A549 (cell line): ENCODE results near the gene TUNAR. TPM values are rescaled to one million over a fixed set of nuclear protein-coding genes. Genes with fewer than 3 reads are reported as not detected.

Experiments
- ATAC-seq, 2 experiments: fragments of 200-7000 bp in 1 of 2; fragments of >200 bp in 1 of 2; cut with Nextera tagmentation in 1 of 2; cut with Tn5 transposase in 1 of 2; 3 replicates each; pipeline versions ENCODE4 v1.8.0 to v1.9.1; 2018 to 2020; ENCODE audit warnings: mild to moderate bottlenecking in 1 of 2, moderate library complexity in 1 of 2
- CTCF ChIA-PET: fragments of 300-600 bp; sonication (Branson Sonifier 250); formaldehyde crosslinking; extraction: SDS; loops from one replicate; lab custom pipeline; 2021; ENCODE audit warnings: antibody characterized with exemption, inconsistent platforms; lab: Yijun Ruan, JAX
- POLR2A ChIA-PET: fragments of 350-600 bp; formaldehyde crosslinking; extraction: SDS; loops from one replicate; lab custom pipeline; 2021; ENCODE audit warnings: antibody characterized with exemption, inconsistent platforms; lab: Yijun Ruan, JAX
- DNase-seq, 2 experiments: peaks; one replicate each; pipeline versions ENCODE4 v3.0.0 to v3.0.0-alpha.2; 2011 to 2016; ENCODE audit warnings: low read depth in 1 of 2, low spot score in 1 of 2
- FAIRE-seq: peaks from 2 replicates; lab custom pipeline; 2011; peaks lifted over from hg19 to GRCh38; lab: Jason Lieb, UNC
- H3K27ac ChIP-seq, 2 experiments: fragments of >200 bp; sonication (Bioruptor Twin); formaldehyde crosslinking; 3 replicates each; pipeline ENCODE4 v1.5.1; 2016 to 2017
- H3K4me1 ChIP-seq: fragments of >200 bp; sonication (Bioruptor Twin); formaldehyde crosslinking; 3 replicates; pipeline ENCODE4 v1.6.1; 2016
- H3K4me2 ChIP-seq: fragments of >200 bp; sonication (Bioruptor Twin); formaldehyde crosslinking; 3 replicates; pipeline ENCODE4 v1.6.1; 2016
- H3K4me3 ChIP-seq: fragments of >200 bp; sonication (Bioruptor Twin); formaldehyde crosslinking; 3 replicates; pipeline ENCODE4 v1.5.1; 2016
- H3K9me3 ChIP-seq: fragments of >200 bp; sonication (Bioruptor Twin); formaldehyde crosslinking; 3 replicates; pipeline ENCODE4 v1.6.1; 2016
- ATOH8 ChIP-seq: fragments of 250-450 bp; sonication (Bioruptor Pico); IDR thresholded peaks from 2 replicates; pipeline ENCODE4 v1.5.0; 2020; ENCODE audit warnings: low read depth, mild to moderate bottlenecking, moderate library complexity
- CBX8 ChIP-seq: fragments of 200-600 bp; sonication (generic); IDR thresholded peaks from 2 replicates; pipeline ENCODE4 v1.6.1; 2016
- CEBPB ChIP-seq, 2 experiments: fragments of >200 bp in 1 of 2; sonication (Bioruptor Twin) in 1 of 2; formaldehyde crosslinking in 1 of 2; IDR thresholded peaks; 2 replicates each; pipeline ENCODE4 v1.6.1; 2012 to 2016
- CHD2 ChIP-seq: fragments of 150-350 bp; IDR thresholded peaks from 2 replicates; pipeline ENCODE4 v1.6.1; 2014; ENCODE audit warnings: low read length; ENCODE audit not compliant: partially characterized antibody
- CHD4 ChIP-seq: fragments of 200-600 bp; sonication (generic); IDR thresholded peaks from 2 replicates; pipeline ENCODE4 v1.6.1; 2016; ENCODE audit warnings: antibody characterized with exemption, mild to moderate bottlenecking, borderline replicate concordance
- CTCF ChIP-seq: fragments of >200 bp; sonication (Bioruptor Twin); formaldehyde crosslinking; IDR thresholded peaks from 3 replicates; pipeline ENCODE4 v1.5.1; 2016
- E2F6 ChIP-seq: IDR thresholded peaks from 2 replicates; pipeline ENCODE4 v1.6.1; 2012; ENCODE audit warnings: low read depth, borderline replicate concordance
- FOSL2 ChIP-seq, 2 experiments: fragments of 450-650 bp in 1 of 2; fragments of >200 bp in 1 of 2; sonication (Bioruptor Twin) in 1 of 2; formaldehyde crosslinking; IDR thresholded peaks; 2 replicates each; pipeline versions ENCODE4 v1.5.0 to v1.6.1; 2016 to 2020; ENCODE audit warnings: mild to moderate bottlenecking in 1 of 2, moderate library complexity in 1 of 2
- FOXS1 ChIP-seq: fragments of 250-450 bp; sonication (Bioruptor Pico); IDR thresholded peaks from 2 replicates; pipeline ENCODE4 v1.5.0; 2020; ENCODE audit warnings: mild to moderate bottlenecking, moderate library complexity
- HDAC2 ChIP-seq: fragments of 200-600 bp; sonication (generic); IDR thresholded peaks from 2 replicates; pipeline ENCODE4 v1.6.1; 2016
- HES2 ChIP-seq: fragments of >200 bp; sonication (Bioruptor Twin); formaldehyde crosslinking; IDR thresholded peaks from 2 replicates; pipeline ENCODE4 v1.6.1; 2016
- HMGXB4 ChIP-seq: fragments of 250-450 bp; sonication (Bioruptor Pico); IDR thresholded peaks from 2 replicates; pipeline ENCODE4 v1.5.0; 2021; ENCODE audit warnings: mild to moderate bottlenecking, moderate library complexity, borderline replicate concordance
- HOXA7 ChIP-seq: fragments of 250-450 bp; sonication (Bioruptor Pico); IDR thresholded peaks from 2 replicates; pipeline ENCODE4 v1.5.0; 2020; ENCODE audit warnings: mild to moderate bottlenecking, moderate library complexity
- HOXB13 ChIP-seq: fragments of 250-450 bp; sonication (Bioruptor Pico); IDR thresholded peaks from 2 replicates; pipeline ENCODE4 v1.5.0; 2020; ENCODE audit warnings: low read depth, mild to moderate bottlenecking, moderate library complexity
- HOXB5 ChIP-seq: fragments of 250-450 bp; sonication (Bioruptor Pico); IDR thresholded peaks from 2 replicates; pipeline ENCODE4 v1.5.0; 2020; ENCODE audit warnings: mild to moderate bottlenecking, moderate library complexity
- JUN ChIP-seq, 2 experiments: fragments of >200 bp; sonication (Bioruptor Twin); formaldehyde crosslinking; IDR thresholded peaks; 2 replicates in 1 of 2; 3 replicates in 1 of 2; pipeline ENCODE4 v1.6.1; 2016 to 2017
- KDM1A ChIP-seq: fragments of 200-600 bp; sonication (generic); IDR thresholded peaks from 2 replicates; pipeline ENCODE4 v1.6.1; 2016; ENCODE audit warnings: low read depth, mild to moderate bottlenecking
- MAFK ChIP-seq: fragments of 450-650 bp; IDR thresholded peaks from 2 replicates; pipeline ENCODE4 v1.6.1; 2014; ENCODE audit not compliant: partially characterized antibody
- MAZ ChIP-seq: fragments of 150-350 bp; IDR thresholded peaks from 2 replicates; pipeline ENCODE4 v1.6.1; 2014; ENCODE audit warnings: antibody characterized with exemption, low read depth, low read length, borderline replicate concordance
- NR3C1 ChIP-seq: fragments of >200 bp; sonication (Bioruptor Twin); formaldehyde crosslinking; IDR thresholded peaks from 3 replicates; pipeline ENCODE4 v1.6.1; 2017
- PBX3 ChIP-seq: IDR thresholded peaks from 2 replicates; pipeline ENCODE4 v1.6.1; 2012
- PHF8 ChIP-seq: fragments of 200-600 bp; sonication (generic); IDR thresholded peaks from 2 replicates; pipeline ENCODE4 v1.6.1; 2016; ENCODE audit warnings: low read depth, mild to moderate bottlenecking, antibody characterized with exemption, moderate library complexity, borderline replicate concordance
- RAD21 ChIP-seq, 2 experiments: fragments of >200 bp in 1 of 2; sonication (Bioruptor Twin) in 1 of 2; formaldehyde crosslinking in 1 of 2; IDR thresholded peaks in 1 of 2; conservative IDR thresholded peaks in 1 of 2; 2 replicates in 1 of 2; 3 replicates in 1 of 2; pipeline ENCODE4 v1.6.1; 2012 to 2018; ENCODE audit warnings: inconsistent platforms in 1 of 2
- RARB ChIP-seq: fragments of 250-450 bp; sonication (Bioruptor Pico); IDR thresholded peaks from 2 replicates; pipeline ENCODE4 v1.8.0; 2021; ENCODE audit warnings: mild to moderate bottlenecking, moderate library complexity
- RCOR1 ChIP-seq: fragments of 150-350 bp; IDR thresholded peaks from 2 replicates; pipeline ENCODE4 v1.6.1; 2014; ENCODE audit warnings: antibody characterized with exemption, low read length, low read depth
- SMC3 ChIP-seq: fragments of >200 bp; sonication (Bioruptor Twin); formaldehyde crosslinking; IDR thresholded peaks from 3 replicates; pipeline ENCODE4 v1.6.1; 2018; ENCODE audit warnings: inconsistent platforms
- USF2 ChIP-seq: fragments of 450-650 bp; IDR thresholded peaks from 2 replicates; pipeline ENCODE4 v1.6.1; 2014; ENCODE audit warnings: antibody characterized with exemption
- ZFP36 ChIP-seq: fragments of 450-650 bp; IDR thresholded peaks from 2 replicates; pipeline ENCODE4 v1.6.1; 2014; ENCODE audit warnings: borderline replicate concordance; ENCODE audit not compliant: partially characterized antibody
- WGBS: methylation state at CpG from one replicate; pipeline ENCODE4 v1.1.6; 2017; ENCODE audit errors: missing lambda C conversion rate; 5-methylcytosine and 5-hydroxymethylcytosine counted together
- polyA plus RNA-seq, 4 experiments: library from polyadenylated mRNA; depleted of rRNA in 3 of 4; stranded (reverse); fragments of >200 nt; fragmentation: RNase III in 1 of 4; extraction: RNeasy Plus Mini Kit Qiagen cat#74134 plus additional on column Dnase treatment in 1 of 4; gene quantifications; 2 replicates in 3 of 4; 3 replicates in 1 of 4; pipeline ENCODE4 v1.2.3, GENCODE V29; 2011 to 2017

The TUNAR gene
- polyA plus RNA-seq, 2 of the 4 experiments (the other 2 are of a cell fraction), result not detected

GRCh38 chr14:95840094-95840700, 36.4 kb upstream of the TUNAR start:
- ChIA-PET POLR2A (no interaction called here), CTCF (no interaction called here)
- Histone ChIP-seq H3K4me2 (no peak overlapping the region), H3K4me3 (no peak overlapping the region), H3K27ac (no peak overlapping the region)
- no peak for ATAC-seq
- WGBS, result 33% methylated on average over 7 of the region's 7 CpGs
- TF ChIP-seq ZFP36 (no peak), SMC3 (no peak), RARB (CRISPR knock-in tag) (no peak), HDAC2 (no peak), HMGXB4 (CRISPR knock-in tag) (no peak), HOXA7 (CRISPR knock-in tag) (no peak), FOXS1 (no peak), CHD2 (no peak), HOXB5 (CRISPR knock-in tag) (no peak), HES2 (no peak), HOXB13 (CRISPR knock-in tag) (no peak), PHF8 (no peak), USF2 (no peak), RCOR1 (no peak), CBX8 (no peak), KDM1A (no peak)
- TF ChIP-seq, all 56 proteins: peak for 0
- DNase-seq, result no peak
- Histone ChIP-seq H3K4me1 (no peaks in the 10 kb centered on the region), H3K9me3 (no peaks in the 10 kb centered on the region)
- no peak for FAIRE-seq

GRCh38 chr14:95841668-95842067, 35.0 kb upstream of the TUNAR start:
- no peak for ATAC-seq
- 47% methylated on average over 1 of the region's 1 CpG for WGBS
- DNase-seq, result no peak
- CTCF ChIA-PET, result interaction anchor here (0.9 kb wide), 1 partner anchor 26 kb away, joined by 3 read pairs; no protein-coding TSS in a partner anchor
- H3K27ac ChIP-seq, result no peak overlapping the region
- H3K4me1 ChIP-seq, result no peaks in the 10 kb centered on the region
- no peak overlapping the region for H3K4me2 ChIP-seq
- FAIRE-seq, result no peak
- H3K4me3 ChIP-seq, result no peak overlapping the region
- no peak for TF ChIP-seq MAZ
- POLR2A ChIA-PET, result no interaction called here
- H3K9me3 ChIP-seq, result no peaks in the 10 kb centered on the region

- ATAC-seq (no peak), FAIRE-seq (no peak), DNase-seq (no peak)
- Histone ChIP-seq H3K4me2 (no peak overlapping the region), H3K9me3 (no peaks in the 10 kb centered on the region), H3K4me1 (no peaks in the 10 kb centered on the region), H3K4me3 (no peak overlapping the region), H3K27ac (no peak overlapping the region)
- ChIA-PET CTCF (no interaction called here), POLR2A (no interaction called here)
- 4% methylated on average over 3 of the region's 3 CpGs for WGBS
- no peak for TF ChIP-seq JUN (IDR thresholded peaks at IDR 0.05)
- no peak for TF ChIP-seq RAD21 (conservative IDR thresholded peaks at IDR 0.05 in 1 of 2, IDR thresholded peaks at IDR 0.05 in 1 of 2)
- TF ChIP-seq CHD4, result no peak
- TF ChIP-seq MAFK, result no peak
- no peak for TF ChIP-seq CEBPB (IDR thresholded peaks at IDR 0.05)
- no peak for TF ChIP-seq PBX3
- TF ChIP-seq CBX8, result no peak
- TF ChIP-seq HOXB5 (CRISPR knock-in tag), result no peak
- TF ChIP-seq FOSL2 (IDR thresholded peaks at IDR 0.05), result no peak
- TF ChIP-seq FOSL2 (CRISPR knock-in tag; IDR thresholded peaks at IDR 0.05), result no peak
- TF ChIP-seq NR3C1, result no peak
- TF ChIP-seq CTCF, result no peak
- no peak for TF ChIP-seq ATOH8 (CRISPR knock-in tag)
- TF ChIP-seq E2F6, result no peak
These were observed 26.9 kb upstream of the TUNAR start for GRCh38 chr14:95849761-95850160.
